ENCODE results near the gene COL27A1.

GRCh38 chr9:114338187-114338586 lies 182.8 kb downstream of the COL27A1 start:
- TF ChIP-seq CTCF (IDR thresholded peaks at IDR 0.05) = no peak
- no peak for TF ChIP-seq POLR2A (IDR thresholded peaks at IDR 0.05)

All from testis (tissue), 2 donors.